Measurements from ENCODE around the gene LMF1. TPM values are rescaled to one million over a fixed set of nuclear protein-coding genes. Genes with fewer than 3 reads are reported as not detected.

The LMF1 gene
- total RNA-seq, 1 donor from 2014 or later = 2.1 TPM

GRCh38 chr16:875182-876040, 95.4 kb downstream of the LMF1 start:
- Histone ChIP-seq H3K4me3 (ENCODE audit: low read depth, low read length) (no peak overlapping the region), H3K36me3 (ENCODE audit: control insufficient read depth, insufficient read depth, low read length) (no peaks in the 10 kb centered on the region), H3K27me3 (ENCODE audit: control insufficient read depth, insufficient read depth, low read length) (no peaks in the 10 kb centered on the region)
- no peak for TF ChIP-seq CTCF (IDR thresholded peaks at IDR 0.05; ENCODE audit: insufficient read depth, low read length, severe bottlenecking)
- DNase-seq (ENCODE audit: low read depth) (no peak), FAIRE-seq (no peak)

- FAIRE-seq (no peak), DNase-seq (ENCODE audit: low read depth) (no peak)
- TF ChIP-seq CTCF (IDR thresholded peaks at IDR 0.05; ENCODE audit: insufficient read depth, low read length, severe bottlenecking) = no peak
- H3K27me3 ChIP-seq (ENCODE audit: control insufficient read depth, insufficient read depth, low read length) = no peaks in the 10 kb centered on the region
- H3K4me3 ChIP-seq (ENCODE audit: low read depth, low read length) = no peak overlapping the region
- H3K36me3 ChIP-seq (ENCODE audit: control insufficient read depth, insufficient read depth, low read length) = no peaks in the 10 kb centered on the region
Observed at GRCh38 chr16:874366-875181, 96.2 kb downstream of the LMF1 start.

GRCh38 chr16:873889-874288, 96.9 kb downstream of the LMF1 start:
- FAIRE-seq (no peak), DNase-seq (ENCODE audit: low read depth) (no peak)
- TF ChIP-seq CTCF (IDR thresholded peaks at IDR 0.05; ENCODE audit: insufficient read depth, low read length, severe bottlenecking) = no peak
- no peaks in the 10 kb centered on the region for H3K36me3 ChIP-seq (ENCODE audit: control insufficient read depth, insufficient read depth, low read length)
- no peak overlapping the region for H3K4me3 ChIP-seq (ENCODE audit: low read depth, low read length)
- no peaks in the 10 kb centered on the region for H3K27me3 ChIP-seq (ENCODE audit: control insufficient read depth, insufficient read depth, low read length)

- Histone ChIP-seq H3K4me3 (ENCODE audit: low read depth, low read length) (no peak overlapping the region), H3K36me3 (ENCODE audit: control insufficient read depth, insufficient read depth, low read length) (no peaks in the 10 kb centered on the region), H3K27me3 (ENCODE audit: control insufficient read depth, insufficient read depth, low read length) (no peaks in the 10 kb centered on the region)
- TF ChIP-seq CTCF (IDR thresholded peaks at IDR 0.05; ENCODE audit: insufficient read depth, low read length, severe bottlenecking) = no peak
- DNase-seq (ENCODE audit: low read depth) = no peak
- no peak for FAIRE-seq
Observed at GRCh38 chr16:873243-873661, 97.5 kb downstream of the LMF1 start.

GRCh38 chr16:872436-873242, 98.1 kb downstream of the LMF1 start:
- FAIRE-seq = no peak
- no peak for DNase-seq (ENCODE audit: low read depth)
- no peak for TF ChIP-seq CTCF (IDR thresholded peaks at IDR 0.05; ENCODE audit: insufficient read depth, low read length, severe bottlenecking)
- Histone ChIP-seq H3K36me3 (ENCODE audit: control insufficient read depth, insufficient read depth, low read length) (no peaks in the 10 kb centered on the region), H3K27me3 (ENCODE audit: control insufficient read depth, insufficient read depth, low read length) (no peaks in the 10 kb centered on the region), H3K4me3 (ENCODE audit: low read depth, low read length) (no peak overlapping the region)
